Stimulated activated CD8-positive, alpha-beta memory T cell treated with anti-CD3 and anti-CD28 coated beads, Interleukin-15, amount 100 ng/mL, for 48 hours (primary cell): ENCODE data around the gene MROH7.
"Not testable (repeated sequence)": the region's sequence is repeated elsewhere in the genome, so short reads cannot be mapped to it uniquely, and the experiment has no call there.

Source experiments
- DNase-seq, 2 donors: peaks; one replicate each; pipeline ENCODE4 v3.0.0-alpha.2; 2020; ENCODE audit warnings: low read depth in 2 of 2

Gene MROH7

DNA sequence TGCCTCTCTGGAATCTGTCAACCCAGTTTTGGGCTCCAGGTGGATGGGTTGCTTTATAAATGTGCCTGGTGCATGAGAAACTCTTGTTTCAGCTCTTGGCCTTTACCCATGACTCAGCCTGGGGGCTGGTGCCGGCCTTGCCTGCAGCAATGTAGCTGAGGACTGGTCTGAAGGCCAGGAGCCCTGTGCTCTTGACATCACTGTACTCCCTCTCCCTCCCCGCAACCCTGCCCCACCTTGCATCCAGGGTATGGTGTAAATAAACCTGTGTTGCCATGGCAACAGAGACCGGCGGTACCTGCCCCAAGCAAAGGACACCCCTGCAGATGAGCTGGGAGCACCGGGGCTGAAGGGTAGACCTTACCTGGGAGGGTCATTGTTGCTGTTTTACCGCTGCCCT, 31.5 kb upstream of the MROH7 start:
- DNase-seq, result no peak

DNA sequence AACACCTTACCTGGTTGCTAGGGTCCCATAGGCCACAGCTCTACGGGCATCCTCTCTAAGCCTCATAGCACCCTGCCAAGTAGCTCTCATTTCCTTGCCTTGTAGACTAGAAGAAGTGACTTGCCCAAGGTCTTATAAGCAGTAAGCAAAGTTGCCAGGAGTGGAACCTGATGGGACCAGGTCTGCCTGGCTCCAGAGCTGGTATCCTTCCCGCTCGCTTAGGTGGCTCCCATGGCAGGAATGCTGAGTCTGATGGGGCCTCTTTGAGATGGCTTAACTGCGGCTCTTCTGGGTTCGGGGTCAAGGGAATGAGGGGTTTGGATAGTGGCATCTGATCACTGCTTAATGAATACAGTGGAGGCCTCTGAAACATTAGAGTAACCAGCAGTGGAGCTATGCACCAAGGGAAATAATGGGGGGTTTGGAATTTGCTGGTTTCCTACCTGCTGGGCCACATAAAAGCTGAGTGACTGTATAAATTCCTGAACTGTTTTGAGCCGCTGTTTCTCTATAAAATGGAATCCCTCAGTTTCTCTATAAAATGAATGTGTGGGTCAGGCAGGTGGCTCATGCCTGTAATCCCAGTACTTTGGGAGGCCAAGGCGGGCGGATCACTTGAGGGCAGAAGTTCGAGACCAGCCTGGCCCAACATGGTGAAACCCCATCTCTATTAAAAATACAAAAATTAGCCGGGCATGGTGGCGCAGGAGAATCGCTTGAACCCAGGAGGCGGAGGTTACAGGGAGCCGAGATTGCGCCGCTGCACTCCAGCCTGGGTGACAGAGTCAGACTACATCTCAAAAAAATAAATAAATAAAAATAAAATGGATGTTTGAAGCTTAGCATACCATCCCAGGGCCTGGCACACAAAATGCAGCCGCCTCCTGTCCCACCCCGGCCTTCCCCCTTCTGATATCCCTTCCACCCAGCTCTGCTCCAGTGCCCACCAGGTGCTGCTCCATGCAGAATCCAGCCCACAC, 30.7 kb upstream of the MROH7 start:
- no peak for DNase-seq

DNA sequence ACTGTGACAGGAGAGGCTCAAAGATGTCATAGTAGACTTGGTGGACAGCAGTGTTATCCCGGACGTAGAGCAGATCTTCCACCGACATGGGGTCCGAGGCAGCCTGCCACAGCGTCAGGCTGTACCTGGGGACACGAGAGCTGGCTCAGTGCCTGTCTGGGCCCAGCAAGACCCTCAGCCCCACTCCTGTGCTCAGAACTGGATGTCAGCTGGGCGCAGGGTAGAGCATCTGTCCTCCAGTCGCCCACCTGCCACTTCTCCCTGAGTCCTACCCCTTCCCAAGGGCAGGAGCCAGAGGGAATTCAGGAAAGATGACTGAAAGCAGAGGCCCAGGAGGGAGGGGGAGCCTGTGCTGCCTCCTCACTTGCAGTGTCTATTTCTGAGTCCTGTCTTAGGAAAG, 30.0 kb upstream of the MROH7 start:
- no peak for DNase-seq

DNA sequence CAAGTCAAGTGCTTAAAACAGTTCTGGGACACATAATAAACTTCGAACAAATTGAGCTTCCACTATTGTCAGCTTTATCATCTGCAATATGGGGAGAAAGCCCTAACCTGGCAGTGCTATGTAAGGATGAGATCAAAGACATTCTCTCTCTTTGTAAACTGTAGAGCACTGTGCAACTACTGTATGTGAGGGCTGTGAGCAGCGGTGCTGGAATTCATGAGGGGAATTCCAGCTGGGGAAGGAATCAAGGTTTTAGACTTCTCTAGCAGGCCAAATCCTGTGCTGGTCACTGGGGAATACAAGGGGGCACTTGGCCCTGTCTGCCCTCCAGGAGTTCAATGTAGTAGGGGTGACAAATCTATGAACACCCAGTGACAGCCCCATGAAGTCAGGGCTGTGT, 27.6 kb upstream of the MROH7 start:
- no peak for DNase-seq

DNA sequence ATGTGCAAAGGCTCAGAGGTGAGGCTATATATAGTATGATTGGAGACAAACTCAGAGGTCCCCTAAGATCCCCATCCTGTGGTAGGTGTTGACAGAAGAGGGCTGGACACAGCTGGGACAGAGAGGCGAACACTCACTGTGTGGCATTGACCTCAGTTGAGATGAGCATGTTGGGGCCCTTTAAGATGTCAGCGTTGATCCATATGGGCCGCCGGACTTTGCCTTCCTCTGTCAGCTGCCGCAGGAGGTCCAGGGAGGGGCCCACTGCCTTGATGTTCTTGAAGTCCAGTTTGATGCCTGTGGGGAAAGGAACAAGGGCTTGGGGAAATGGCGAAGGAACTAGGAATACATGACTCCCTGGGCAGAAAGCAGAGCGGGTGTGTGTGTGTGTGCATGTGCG, 27.0 kb upstream of the MROH7 start:
- no peak for DNase-seq

DNA sequence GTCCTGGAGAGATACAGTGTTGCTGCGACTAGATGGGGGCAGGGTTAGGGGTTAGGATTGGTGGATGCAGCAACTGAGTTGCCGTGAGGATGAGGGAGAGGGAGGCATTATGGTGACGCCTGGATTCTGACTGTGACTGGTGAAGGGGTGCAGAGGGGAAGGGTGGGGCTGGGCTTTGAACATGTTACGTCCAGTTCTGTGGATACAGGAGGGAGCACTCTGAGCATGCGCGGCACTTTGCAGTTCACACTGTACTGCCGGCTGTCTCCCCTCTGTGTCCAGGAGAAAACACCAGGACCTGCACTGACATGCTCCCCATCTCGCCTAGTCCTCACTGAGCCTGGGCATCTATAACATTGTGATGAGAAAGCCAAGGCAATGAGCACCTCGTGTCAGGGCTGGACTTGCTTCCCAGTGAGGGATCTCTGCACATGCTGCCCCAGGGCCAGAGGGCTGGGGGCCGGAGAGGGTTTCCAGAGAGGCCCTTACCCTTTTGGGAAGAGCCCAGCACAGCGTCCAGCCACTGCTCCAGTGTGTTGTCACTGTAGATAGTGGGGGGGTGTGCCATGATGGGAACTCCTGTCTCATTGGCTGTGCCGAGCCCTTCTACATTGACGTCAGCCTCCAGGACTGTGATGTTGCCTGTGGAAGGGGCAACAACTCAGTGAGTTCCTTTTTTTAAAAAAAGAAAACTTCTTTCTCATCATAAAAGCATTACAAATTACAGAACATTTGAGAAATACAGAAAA, 25.9 kb upstream of the MROH7 start:
- DNase-seq, result no peak

DNA sequence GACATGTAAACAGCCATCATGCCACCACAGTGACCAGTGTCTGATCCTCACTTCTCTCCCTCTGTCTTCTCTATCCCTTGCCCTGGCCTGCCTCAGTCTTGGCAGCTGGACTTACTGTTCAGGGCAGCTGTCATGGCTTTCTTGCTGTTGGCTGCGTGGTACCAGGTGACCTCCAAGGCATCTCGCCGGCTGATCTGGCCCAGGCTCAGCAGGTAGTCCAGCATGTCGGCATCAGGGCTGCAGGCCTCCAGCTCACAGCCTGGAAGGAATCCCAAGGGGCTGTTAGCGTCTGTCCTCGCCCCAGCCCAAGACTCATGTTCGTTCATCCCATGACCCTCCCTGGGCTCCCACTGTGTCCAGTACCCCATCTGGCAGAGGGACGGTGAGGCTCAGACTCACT, 21.8 kb upstream of the MROH7 start:
- no peak for DNase-seq

DNA sequence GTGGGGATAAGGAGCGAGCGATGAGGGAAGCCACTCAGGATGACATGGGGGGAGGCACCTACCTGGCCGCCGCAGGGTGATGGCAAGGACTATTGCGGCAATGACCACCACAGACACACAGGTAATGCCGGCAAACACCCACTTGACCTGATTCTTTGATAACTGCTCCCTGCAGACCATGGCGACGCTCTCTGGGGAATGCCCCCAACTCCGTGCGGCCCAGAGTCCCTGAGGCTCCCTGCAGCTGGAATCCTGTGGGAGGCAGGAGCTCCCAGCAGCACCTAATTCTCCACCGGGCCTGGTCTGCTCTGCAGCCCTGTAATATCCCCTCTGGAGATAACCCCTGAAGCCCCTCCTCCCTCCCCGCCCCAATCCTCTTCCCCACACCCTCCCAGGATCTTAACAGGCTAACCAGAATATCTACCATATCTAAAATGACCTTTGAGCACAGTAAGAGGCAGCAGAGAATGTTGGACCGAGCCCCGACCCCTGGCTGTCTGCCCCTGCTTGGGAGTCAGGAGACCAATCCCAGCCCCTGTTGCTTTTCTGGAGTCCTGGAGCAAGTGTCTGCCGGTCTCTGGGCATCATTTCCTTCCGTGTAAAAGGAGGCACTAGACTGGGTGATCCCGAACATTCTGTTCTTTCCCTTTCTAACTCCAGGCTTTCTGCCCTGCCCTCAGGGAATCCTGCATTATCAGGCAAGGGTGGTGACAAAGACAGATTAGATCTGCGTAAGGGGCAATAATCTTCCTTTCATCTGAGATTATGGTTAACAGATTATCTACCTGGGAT, 18.2 kb upstream of the MROH7 start, which contains the start of gene FAM151A:
FAM151A (minus strand) TSS at position 310 of the 792 bp plus-strand sequence; CDS start at position 180, 130 bp downstream.
- no peak for DNase-seq

DNA sequence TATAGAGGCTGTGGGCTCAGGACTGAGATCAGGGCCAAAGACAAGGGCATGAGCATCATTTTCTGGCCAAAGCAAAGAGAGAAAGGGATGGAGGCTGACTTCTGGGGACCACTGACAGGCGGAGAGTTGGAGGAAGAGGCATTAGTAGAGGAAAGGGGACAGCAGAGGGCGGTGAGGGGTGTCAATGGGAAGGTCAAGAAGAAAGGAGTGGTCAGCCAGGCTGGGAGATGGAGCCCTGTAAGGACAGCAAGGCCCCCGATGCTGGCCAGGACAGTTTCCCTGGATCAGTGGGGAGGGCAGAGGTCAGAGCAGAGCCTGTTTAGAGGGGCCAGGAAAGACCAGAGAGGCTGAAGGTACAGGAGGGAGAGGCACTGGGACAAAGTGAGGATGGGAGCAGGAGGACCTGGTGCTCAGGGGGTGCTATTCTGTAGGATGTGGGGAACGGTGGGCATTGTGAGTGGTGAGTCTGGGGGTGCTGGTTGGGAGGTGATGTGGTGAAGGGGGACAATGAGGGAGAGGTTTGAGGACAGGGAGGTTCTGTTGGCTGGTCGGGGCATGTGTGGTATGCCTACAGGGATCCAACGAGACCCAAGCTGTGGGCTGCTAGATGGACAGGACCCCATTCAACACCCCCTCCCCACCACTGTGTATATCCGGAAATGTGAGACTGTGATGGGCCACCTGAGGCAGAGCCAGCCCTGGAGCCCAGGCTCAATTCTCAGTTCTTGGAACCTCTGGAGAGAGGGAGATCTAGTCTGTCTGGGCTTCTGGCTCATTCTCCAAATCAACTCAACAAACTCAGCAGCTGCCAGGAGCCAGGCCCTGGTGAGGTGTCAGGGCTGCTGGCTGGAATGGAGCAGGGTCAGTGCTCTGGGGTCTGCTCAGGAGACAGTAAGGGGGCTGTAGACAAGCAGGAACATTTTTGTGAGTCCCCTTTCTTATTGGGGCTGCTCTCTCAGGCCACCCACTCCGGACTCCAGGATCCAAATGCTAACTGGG, 16.8 kb upstream of the MROH7 start:
- DNase-seq, result no peak

DNA sequence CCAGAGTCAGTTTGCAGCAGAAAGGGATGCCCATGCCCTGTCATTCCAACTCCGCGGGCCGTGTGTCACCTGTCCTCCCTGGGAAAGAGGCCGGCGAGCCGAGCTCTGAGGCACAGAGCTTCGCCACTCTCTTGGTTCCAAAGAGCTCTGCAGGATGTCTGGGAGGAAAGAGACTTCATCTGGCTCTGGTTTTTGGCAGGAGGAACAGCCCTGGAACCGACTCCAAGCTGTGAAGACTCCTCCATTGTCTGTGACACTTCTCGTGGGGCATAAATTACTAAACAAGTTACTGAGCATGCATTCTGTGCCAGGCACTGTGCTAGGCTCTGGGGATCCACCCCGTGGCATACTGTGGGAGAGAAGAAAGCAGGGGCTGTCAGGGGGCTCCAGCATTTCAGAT, 14.4 kb upstream of the MROH7 start:
- DNase-seq, result no peak

DNA sequence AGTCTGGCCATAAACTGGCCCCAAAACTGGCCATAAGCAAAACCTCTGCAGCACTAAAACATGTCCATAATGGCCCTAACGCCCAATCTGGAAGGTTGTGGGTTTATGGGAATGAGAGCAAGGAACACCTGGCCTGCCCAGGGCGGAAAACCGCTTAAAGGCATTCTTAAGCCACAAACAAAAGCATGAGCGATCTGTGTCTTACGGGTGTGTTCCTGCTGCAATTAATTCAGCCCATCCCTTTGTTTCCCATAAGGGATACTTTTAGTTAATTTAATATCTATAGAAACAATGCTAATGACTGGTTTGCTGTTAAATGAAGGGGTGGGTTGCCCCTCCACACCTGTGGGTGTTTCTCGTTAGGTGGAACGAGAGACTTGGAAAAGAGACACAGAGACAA, 5.8 kb upstream of the MROH7 start:
- not testable (repeated sequence) for DNase-seq

DNA sequence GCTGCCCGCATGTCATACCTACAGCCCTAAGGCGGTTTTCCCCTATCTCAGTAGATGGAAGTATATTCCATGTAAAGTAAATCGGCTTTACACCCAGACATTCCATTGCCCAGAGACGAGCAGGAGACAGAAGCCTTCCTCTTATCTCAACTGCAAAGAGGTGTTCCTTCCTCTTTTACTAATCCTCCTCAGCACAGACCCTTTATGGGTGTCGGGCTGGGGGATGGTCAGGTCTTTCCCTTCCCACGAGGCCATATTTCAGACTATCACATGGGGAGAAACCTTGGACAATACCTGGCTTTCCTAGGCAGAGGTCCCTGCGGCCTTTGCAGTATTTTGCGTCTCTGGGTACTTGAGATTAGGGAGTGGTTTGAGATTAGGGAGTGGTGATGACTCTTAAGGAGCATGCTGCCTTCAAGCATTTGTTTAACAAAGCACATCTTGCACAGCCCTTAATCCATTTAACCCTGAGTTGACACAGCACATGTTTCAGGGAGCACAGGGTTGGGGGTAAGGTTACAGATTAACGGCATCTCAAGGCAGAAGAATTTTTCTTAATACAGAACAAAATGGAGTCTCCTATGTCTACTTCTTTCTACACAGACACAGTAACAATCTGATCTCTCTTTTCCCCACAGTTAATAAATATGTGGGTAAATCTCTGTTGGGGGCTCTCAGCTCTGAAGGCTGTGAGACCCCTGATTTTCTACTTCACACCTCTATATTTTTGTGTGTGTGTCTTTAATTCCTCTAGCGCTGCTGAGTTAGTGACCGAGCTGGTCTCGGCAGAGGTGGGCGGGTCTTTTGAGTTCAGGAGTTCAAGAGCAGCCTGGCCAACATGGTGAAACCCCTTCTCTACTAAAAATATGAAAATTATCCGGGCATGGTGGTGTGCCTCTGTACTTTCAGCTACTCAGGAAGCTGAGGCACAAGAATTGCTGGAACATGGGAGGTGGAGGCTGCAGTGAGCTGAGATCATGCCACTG, 4.8 kb upstream of the MROH7 start:
- DNase-seq, result not testable (repeated sequence)

DNA sequence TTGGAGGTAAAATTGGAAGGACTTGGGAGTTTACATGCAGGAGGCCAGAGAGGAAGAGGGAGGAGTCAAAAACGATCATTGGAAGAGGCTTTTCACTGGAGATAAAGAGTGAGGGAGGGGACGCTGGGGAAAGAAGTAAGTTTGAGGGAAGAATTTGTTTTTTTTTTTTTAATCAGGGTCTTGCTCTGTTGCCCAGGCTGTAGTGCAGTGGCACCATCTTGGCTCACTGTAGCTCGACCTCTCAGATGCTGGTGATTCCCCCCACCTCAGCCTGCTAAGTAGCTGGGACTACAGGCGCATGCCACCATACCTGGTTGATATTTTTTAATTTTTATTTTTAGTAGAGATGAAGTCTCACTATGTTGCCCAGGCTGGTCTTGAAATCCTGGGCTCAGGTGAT, 1.2 kb upstream of the MROH7 start:
- no peak for DNase-seq

DNA sequence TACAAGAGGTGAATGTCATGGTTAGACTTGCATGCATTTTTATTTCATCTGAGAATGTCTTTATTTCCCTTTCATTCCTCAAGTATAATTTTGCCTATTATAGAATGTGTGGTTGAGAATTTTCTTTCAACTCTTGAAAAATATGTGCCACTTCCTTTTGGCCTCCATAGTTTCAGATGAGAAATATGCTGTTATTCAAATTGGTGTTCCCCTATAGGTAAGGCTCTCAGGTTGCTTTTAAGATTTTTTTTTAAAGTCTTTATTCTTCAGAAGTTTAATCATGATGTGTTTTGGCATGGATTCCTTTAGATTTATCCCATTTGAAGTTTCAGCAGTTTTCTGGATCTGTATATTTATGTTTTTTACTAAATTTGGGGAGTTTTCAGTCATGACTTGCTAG, 2.1 kb downstream of the MROH7 start:
- DNase-seq, result no peak

DNA sequence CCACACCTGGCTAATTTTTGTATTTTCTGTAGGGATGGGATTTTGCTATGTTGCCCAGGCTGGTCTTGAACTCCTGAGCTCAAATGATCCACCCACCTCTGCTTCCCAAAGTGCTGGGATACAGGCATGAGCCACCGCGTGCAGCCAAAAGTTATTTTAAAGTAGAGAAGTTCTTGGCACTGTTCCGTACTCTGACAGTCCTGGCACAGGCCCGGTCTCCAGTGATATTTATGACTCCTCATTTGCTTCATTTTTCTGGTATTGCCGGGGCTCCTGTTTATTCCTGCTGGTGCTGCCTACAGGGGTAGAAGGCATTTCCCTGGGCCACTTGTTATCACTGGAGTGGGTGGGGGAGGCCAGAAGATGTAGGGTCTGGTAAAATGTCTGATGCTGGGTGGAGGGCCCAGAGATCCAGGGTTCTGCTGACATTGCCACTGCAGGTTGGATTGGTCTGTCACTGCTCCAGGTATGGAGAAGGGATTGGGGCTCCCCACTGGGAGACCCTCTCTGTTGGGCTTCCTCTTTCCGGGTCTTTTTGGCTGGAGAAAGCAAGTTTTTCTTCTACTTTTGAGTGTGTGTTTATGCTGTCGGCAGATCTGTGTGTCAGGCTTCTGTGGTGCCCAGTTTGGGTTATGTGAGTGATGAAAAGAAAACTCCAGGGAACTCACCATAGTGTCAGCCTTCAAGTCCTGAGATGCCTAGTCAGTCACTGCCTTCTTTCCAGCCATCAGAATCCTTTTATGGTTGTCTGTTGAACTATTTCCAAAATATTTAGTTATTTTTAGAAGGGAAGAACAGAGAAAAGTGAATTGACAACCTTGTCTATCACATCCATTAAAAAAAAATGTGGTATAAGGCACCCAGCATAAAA, 4.5 kb downstream of the MROH7 start:
- no peak for DNase-seq

DNA sequence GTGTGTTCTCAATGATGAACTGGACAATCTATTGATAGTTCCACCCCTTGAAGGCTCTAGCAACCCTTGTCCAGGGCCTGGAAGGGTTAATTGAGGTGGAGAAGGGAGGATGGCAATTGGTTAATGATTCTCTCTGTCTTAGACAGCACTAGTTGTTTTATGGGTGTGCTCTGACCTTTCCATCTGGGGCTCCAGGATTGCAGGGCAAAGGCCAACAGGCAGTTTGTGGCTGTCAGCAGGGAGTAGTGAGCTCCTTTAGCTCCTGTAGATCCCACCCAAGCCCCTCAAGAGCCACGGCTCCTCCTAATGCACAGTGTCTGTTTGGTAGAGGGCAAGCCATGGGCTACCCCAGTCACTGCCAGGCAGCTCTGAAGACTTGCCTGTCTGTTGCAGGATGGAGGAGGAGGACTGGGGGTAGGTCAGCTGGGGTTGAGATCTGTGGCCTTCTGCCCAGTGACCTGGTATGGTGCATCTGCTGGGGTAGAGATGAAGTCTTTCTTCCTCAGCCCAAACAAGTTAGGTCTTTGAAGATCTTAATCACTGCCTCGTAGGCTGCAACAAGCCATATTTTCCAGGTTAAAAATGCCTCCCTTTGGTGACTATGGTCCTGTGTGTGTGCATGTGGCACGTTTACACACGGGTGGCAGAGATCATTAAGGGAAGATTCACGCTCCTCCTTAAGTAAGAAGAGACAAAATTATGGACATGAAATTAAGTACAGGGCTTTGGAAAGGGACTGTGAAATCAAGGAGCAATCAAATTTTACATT, 7.7 kb downstream of the MROH7 start:
- no peak for DNase-seq

DNA sequence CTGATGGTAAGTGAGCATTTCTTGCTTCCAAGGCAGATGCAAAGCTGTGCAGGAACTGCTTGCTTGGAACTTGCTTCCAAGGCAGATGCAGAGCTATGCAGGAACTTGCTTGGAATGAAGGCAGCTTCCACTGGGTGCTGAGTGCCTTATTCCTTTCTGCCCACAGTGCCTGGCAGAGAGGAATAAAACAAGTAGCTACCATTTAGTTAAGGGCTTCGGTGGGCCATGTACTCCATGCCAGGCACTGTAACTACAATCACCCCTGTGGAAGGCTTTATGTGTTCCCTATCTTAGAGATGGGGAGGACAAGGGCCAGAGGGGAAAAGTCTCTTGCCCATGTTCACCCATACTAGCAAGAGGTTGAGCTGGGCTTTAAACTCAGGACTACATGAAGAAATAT, 8.3 kb downstream of the MROH7 start:
- no peak for DNase-seq

DNA sequence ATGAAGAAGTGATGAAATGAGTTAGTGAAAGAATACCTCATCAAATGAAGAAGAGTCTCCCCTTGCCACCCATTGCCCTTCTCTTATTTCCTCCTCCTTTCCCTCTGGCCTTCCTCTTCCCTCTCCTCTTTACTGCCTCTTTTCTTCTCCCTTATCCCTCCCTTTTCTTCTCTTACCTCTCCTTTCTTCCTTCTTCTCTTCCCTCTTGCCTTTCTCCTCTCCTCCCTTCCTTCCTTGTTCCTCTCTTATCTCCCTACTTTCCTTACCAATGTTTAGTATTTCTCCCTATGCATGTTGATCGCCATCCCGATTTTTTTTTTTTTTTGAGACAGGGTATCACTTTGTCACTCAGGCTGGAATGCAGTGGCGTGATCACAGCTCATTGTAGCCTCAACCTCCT, 8.8 kb downstream of the MROH7 start:
- no peak for DNase-seq
